Uterus (tissue), 2 donors: ENCODE data around the gene AVL9.

Experiments used
- CTCF ChIP-seq, 4 experiments: fragments of 200-600 bp in 2 of 4; fragments of 450-650 bp in 2 of 4; sonication (generic) in 2 of 4; IDR thresholded peaks; one replicate each; pipeline ENCODE4 v1.5.1; 2016 to 2019; ENCODE audit warnings: antibody characterized with exemption in 4 of 4, mild to moderate bottlenecking in 2 of 4, moderate library complexity in 1 of 4
- POLR2A ChIP-seq, 2 donors: fragments of 450-650 bp; IDR thresholded peaks; one replicate each; pipeline ENCODE4 v1.6.1; 2016; ENCODE audit warnings: antibody characterized with exemption in 2 of 2, mild to moderate bottlenecking in 1 of 2, moderate library complexity in 1 of 2

GRCh38 chr7:32573110-32573687 is 77.9 kb downstream of the AVL9 start:
- no peak for TF ChIP-seq CTCF (IDR thresholded peaks at IDR 0.05)
- TF ChIP-seq POLR2A (IDR thresholded peaks at IDR 0.05): no peak
